ENCODE results near the gene TM4SF20.

The TM4SF20 gene

DNA sequence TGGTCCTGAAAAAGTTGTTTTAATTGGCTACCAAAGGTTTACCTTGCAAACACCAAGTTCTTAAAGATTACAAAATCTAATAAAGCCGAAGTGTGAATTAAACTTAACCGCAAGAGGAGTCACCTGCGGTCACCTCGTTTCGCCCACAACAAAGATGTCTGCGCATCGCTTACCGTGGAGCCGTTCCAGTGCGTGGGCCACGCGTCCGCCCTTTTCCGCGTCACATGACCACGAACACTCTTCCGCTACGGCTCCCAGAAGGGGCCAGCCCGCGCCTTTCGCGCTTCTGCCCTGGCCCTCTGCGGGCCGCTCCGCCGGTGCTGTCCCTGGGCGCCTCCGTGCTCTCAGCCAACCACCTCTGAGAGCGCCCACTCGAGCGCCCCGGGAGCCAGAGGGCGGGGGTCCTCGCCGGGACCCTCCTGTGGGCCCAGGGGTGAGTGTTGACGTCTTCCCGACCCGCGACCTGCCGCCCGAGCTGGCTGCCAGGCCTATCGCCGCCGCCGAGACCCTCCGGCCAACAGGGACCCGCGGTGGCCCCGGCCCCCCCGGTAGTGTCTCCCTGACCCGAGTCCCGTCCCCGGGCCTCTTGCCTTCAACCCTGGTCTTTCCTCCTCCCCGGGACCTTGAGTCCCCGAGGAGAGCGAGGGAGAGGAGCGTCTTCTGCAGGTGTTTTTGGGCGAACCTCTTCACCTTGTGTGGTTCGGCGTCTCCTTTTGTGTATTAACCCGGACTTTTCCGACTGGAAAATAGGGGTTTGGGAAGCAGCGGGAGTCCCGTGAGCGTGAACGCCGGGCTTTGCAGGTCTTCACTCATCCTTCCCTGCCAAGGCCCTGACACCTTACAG lies 53.9 kb downstream of the TM4SF20 start, which contains the start of gene MFF:
TSS of gene MFF (plus strand) at position 257 of the 844 bp plus-strand sequence. CDS start 5,415 bp downstream, outside the sequence.
- no peaks in the 10 kb centered on the region for H3K9me3 ChIP-seq (ENCODE audit: low read depth, low read length)
- peak; percentile 47 for DNase-seq (ENCODE audit: low read depth, low spot score)
- peak within 1 kb of the TSS; percentile 96 for H3K4me3 ChIP-seq
- H3K36me3 ChIP-seq (ENCODE audit: insufficient read depth, low read length) = peaks cover 12% of the 10 kb centered on the region
- H3K27ac ChIP-seq = peak within 1 kb of the TSS; percentile 52
- peak; percentile 79 for TF ChIP-seq POLR2AphosphoS5 (IDR thresholded peaks at IDR 0.05; ENCODE audit: borderline replicate concordance, low read depth, low read length)
- peak; percentile 90 for TF ChIP-seq FOXP2 (optimal IDR thresholded peaks at IDR 0.05; ENCODE audit: control extremely low read depth, extremely low read length, insufficient read depth)
- no peak for TF ChIP-seq EZH2 (IDR thresholded peaks at IDR 0.05)
- H3K9ac ChIP-seq (ENCODE audit: insufficient read length) = peak within 1 kb of the TSS; percentile 94

DNA sequence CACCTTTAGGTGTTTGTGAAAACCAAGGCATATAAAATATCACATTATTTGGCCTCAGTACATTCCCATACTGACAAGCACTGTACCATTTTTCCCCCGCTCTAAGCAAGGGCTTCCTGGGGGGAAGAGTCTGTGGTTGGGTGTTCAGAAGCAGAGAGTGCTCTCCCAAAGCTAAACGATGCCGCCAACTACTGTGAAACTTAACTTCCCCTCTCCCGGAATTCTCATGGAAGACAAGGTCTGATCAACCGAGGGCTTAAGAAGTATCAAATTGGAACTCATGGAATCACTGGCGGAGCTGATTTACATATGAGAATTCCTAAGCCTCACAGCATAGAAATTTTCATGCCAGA lies 54.5 kb downstream of the TM4SF20 start:
- no peak for DNase-seq (ENCODE audit: low read depth, low spot score)
- Histone ChIP-seq H3K27ac (peak overlapping the region; percentile 52), H3K36me3 (ENCODE audit: insufficient read depth, low read length) (peaks cover 7% of the 10 kb centered on the region), H3K4me3 (peak overlapping the region; percentile 96), H3K9me3 (ENCODE audit: low read depth, low read length) (no peaks in the 10 kb centered on the region), H3K9ac (ENCODE audit: insufficient read length) (peak overlapping the region; percentile 94)
- TF ChIP-seq POLR2AphosphoS5 (IDR thresholded peaks at IDR 0.05; ENCODE audit: borderline replicate concordance, low read depth, low read length) = no peak
- TF ChIP-seq FOXP2 (optimal IDR thresholded peaks at IDR 0.05; ENCODE audit: control extremely low read depth, extremely low read length, insufficient read depth) = no peak
- TF ChIP-seq EZH2 (IDR thresholded peaks at IDR 0.05) = no peak

DNA sequence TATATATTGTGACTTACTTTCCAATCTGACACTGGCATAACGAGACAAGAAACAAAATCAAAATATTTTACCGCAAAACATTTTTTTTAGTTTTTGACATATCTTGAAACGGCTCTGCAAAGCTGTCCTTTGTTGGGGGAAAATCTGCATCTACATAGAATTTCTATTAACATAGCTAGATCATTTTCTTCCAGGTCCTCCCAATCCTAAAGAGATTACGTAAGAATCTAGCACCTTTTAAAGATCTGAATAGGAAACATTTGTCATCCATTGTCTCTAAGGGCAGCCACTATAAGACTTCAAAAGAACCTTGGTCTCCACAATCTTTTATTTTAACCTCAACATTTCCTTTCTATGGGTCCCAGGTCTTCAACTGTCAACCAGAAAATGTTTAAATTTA lies 55.3 kb downstream of the TM4SF20 start:
- H3K9ac ChIP-seq (ENCODE audit: insufficient read length) = no peak overlapping the region
- DNase-seq (ENCODE audit: low read depth, low spot score) = no peak
- H3K27ac ChIP-seq = no peak overlapping the region
- no peaks in the 10 kb centered on the region for H3K36me3 ChIP-seq (ENCODE audit: insufficient read depth, low read length)
- no peak overlapping the region for H3K4me3 ChIP-seq
- no peak for TF ChIP-seq POLR2AphosphoS5 (IDR thresholded peaks at IDR 0.05; ENCODE audit: borderline replicate concordance, low read depth, low read length)
- TF ChIP-seq EZH2 (IDR thresholded peaks at IDR 0.05) = no peak
- TF ChIP-seq FOXP2 (optimal IDR thresholded peaks at IDR 0.05; ENCODE audit: control extremely low read depth, extremely low read length, insufficient read depth) = no peak
- H3K9me3 ChIP-seq (ENCODE audit: low read depth, low read length) = no peaks in the 10 kb centered on the region

DNA sequence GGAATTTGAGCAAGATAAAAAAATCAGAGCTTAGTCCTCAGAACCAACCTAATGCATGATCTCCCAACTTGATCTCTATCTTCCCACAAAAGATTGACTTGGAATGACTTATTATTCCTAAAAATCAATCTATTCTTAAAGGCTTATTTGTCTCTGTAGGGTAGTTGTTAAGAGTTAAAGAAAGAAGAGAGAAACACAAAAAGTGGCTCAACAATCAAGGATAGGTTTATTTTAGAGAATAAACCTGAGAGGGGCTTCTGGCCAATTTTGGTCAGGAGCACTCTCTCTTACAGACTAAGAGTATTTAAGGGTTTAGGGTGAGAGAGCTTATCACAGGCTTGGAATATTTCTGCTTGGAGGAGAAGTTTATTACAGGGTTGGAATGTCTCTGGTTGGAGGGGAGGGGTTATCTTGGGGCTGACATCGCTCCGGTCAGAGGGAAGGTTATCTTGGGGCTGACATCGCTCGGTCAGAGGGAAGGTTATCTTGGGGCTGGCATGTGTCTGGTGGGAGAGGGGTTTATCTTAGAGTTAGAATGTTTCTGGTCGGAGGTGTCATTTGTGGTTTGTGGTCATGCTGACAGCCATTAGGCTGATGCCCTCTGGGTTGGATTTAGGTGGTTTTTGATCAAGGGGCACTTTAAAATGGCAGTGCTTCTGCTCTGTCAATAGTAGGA lies 56.4 kb downstream of the TM4SF20 start:
- DNase-seq (ENCODE audit: low read depth, low spot score) = no peak
- no peak overlapping the region for H3K27ac ChIP-seq
- TF ChIP-seq EZH2 (IDR thresholded peaks at IDR 0.05) (no peak), POLR2AphosphoS5 (IDR thresholded peaks at IDR 0.05; ENCODE audit: borderline replicate concordance, low read depth, low read length) (no peak), FOXP2 (optimal IDR thresholded peaks at IDR 0.05; ENCODE audit: control extremely low read depth, extremely low read length, insufficient read depth) (no peak)
- H3K9ac ChIP-seq (ENCODE audit: insufficient read length) = no peak overlapping the region
- no peak overlapping the region for H3K4me3 ChIP-seq
- no peaks in the 10 kb centered on the region for H3K9me3 ChIP-seq (ENCODE audit: low read depth, low read length)
- H3K36me3 ChIP-seq (ENCODE audit: insufficient read depth, low read length) = no peaks in the 10 kb centered on the region

- DNase-seq (ENCODE audit: low read depth, low spot score) = no peak
- H3K9ac ChIP-seq (ENCODE audit: insufficient read length) = no peak overlapping the region
- H3K27ac ChIP-seq = no peak overlapping the region
- no peak overlapping the region for H3K4me3 ChIP-seq
- H3K9me3 ChIP-seq (ENCODE audit: low read depth, low read length) = no peaks in the 10 kb centered on the region
- no peaks in the 10 kb centered on the region for H3K36me3 ChIP-seq (ENCODE audit: insufficient read depth, low read length)
- TF ChIP-seq FOXP2 (optimal IDR thresholded peaks at IDR 0.05; ENCODE audit: control extremely low read depth, extremely low read length, insufficient read depth) (no peak), POLR2AphosphoS5 (IDR thresholded peaks at IDR 0.05; ENCODE audit: borderline replicate concordance, low read depth, low read length) (no peak)
These were observed 58.6 kb downstream of the TM4SF20 start for GRCh38 chr2:227320305-227321094.

GRCh38 chr2:227317834-227318233 lies 61.3 kb downstream of the TM4SF20 start:
- Histone ChIP-seq H3K9me3 (ENCODE audit: low read depth, low read length) (no peaks in the 10 kb centered on the region), H3K9ac (ENCODE audit: insufficient read length) (no peak overlapping the region), H3K4me3 (no peak overlapping the region), H3K36me3 (ENCODE audit: insufficient read depth, low read length) (no peaks in the 10 kb centered on the region), H3K27ac (no peak overlapping the region)
- no peak for DNase-seq (ENCODE audit: low read depth, low spot score)
- TF ChIP-seq FOXP2 (optimal IDR thresholded peaks at IDR 0.05; ENCODE audit: control extremely low read depth, extremely low read length, insufficient read depth) (no peak), EZH2 (IDR thresholded peaks at IDR 0.05) (no peak), POLR2AphosphoS5 (IDR thresholded peaks at IDR 0.05; ENCODE audit: borderline replicate concordance, low read depth, low read length) (no peak)

DNA sequence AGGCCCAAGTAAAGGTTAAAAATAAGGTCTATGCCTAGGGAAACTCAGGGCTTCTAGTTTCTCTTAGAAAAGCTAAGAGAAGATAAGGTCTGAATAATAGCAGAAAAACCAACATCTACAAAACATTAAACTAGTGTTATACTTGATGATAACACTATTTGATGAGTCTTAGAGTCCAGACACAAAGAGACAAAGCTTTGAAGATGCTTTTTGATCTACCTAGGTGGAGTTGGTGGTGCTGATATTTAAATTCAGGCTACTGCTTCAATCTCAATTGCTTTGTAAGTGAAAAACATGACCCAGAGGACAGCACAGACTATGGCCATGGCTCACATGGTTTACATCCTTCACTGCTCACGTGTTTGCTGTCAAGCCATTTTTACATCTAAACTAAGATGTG lies 65.8 kb downstream of the TM4SF20 start:
- Histone ChIP-seq H3K9ac (ENCODE audit: insufficient read length) (no peak overlapping the region), H3K27ac (no peak overlapping the region), H3K9me3 (ENCODE audit: low read depth, low read length) (no peaks in the 10 kb centered on the region), H3K4me3 (no peak overlapping the region), H3K36me3 (ENCODE audit: insufficient read depth, low read length) (no peaks in the 10 kb centered on the region)
- TF ChIP-seq EZH2 (IDR thresholded peaks at IDR 0.05) (no peak), POLR2AphosphoS5 (IDR thresholded peaks at IDR 0.05; ENCODE audit: borderline replicate concordance, low read depth, low read length) (no peak)
- DNase-seq (ENCODE audit: low read depth, low spot score) = no peak

- no peaks in the 10 kb centered on the region for H3K36me3 ChIP-seq (ENCODE audit: insufficient read depth, low read length)
- H3K4me3 ChIP-seq = no peak overlapping the region
- DNase-seq (ENCODE audit: low read depth, low spot score) = no peak
- no peak overlapping the region for H3K27ac ChIP-seq
- no peaks in the 10 kb centered on the region for H3K9me3 ChIP-seq (ENCODE audit: low read depth, low read length)
- no peak overlapping the region for H3K9ac ChIP-seq (ENCODE audit: insufficient read length)
- TF ChIP-seq POLR2AphosphoS5 (IDR thresholded peaks at IDR 0.05; ENCODE audit: borderline replicate concordance, low read depth, low read length) = no peak
- TF ChIP-seq FOXP2 (optimal IDR thresholded peaks at IDR 0.05; ENCODE audit: control extremely low read depth, extremely low read length, insufficient read depth) = no peak
- TF ChIP-seq EZH2 (IDR thresholded peaks at IDR 0.05) = no peak
These were observed 66.5 kb downstream of the TM4SF20 start for GRCh38 chr2:227312579-227312978.
